A673 (cell line): ENCODE data around the gene NAT9. TPM values are rescaled to one million over a fixed set of nuclear protein-coding genes. Genes with fewer than 3 reads are reported as not detected.

Experiments
- BruUV-seq: library from RNA; stranded (reverse); fragments of 400-500 nt; replicated peaks from 2 replicates; lab custom pipeline; 2021; lab: Mats Ljungman, UMichigan
- CTCF ChIA-PET: fragments of 300-600 bp; sonication (Branson Sonifier 250); formaldehyde crosslinking; loops from one replicate; lab custom pipeline; 2022; ENCODE audit warnings: antibody characterized with exemption; lab: Charles Lee
- POLR2A ChIA-PET: fragments of 300-600 bp; sonication (Branson Sonifier 250); formaldehyde crosslinking; loops from one replicate; lab custom pipeline; 2022; ENCODE audit warnings: antibody characterized with exemption; ENCODE audit not compliant: low non-redundant PET; lab: Charles Lee
- DNase-seq: peaks from one replicate; pipeline ENCODE4 v3.0.0-alpha.2; 2015; ENCODE audit warnings: low spot score
- H3K27ac ChIP-seq: fragments of 200-600 bp; sonication (generic); 2 replicates; pipeline ENCODE4 v1.5.1; 2016; ENCODE audit warnings: mixed run types, low read depth, mild to moderate bottlenecking, mixed read lengths, antibody characterized with exemption, low read length; ENCODE audit not compliant: poor library complexity, severe bottlenecking
- H3K27me3 ChIP-seq: fragments of 200-600 bp; sonication (generic); replicated peaks from 2 replicates; pipeline ENCODE4 v1.6.1; 2017; ENCODE audit warnings: mixed run types, low read depth, mild to moderate bottlenecking, mixed read lengths, antibody characterized with exemption, low read length; ENCODE audit not compliant: insufficient read depth, poor library complexity
- H3K36me3 ChIP-seq: fragments of 200-600 bp; sonication (generic); 2 replicates; pipeline ENCODE4 v1.6.1; 2016; ENCODE audit warnings: mixed run types, mild to moderate bottlenecking, mixed read lengths, antibody characterized with exemption, low read length; ENCODE audit not compliant: insufficient read depth, poor library complexity, severe bottlenecking
- H3K4me1 ChIP-seq: fragments of 200-600 bp; sonication (generic); 2 replicates; pipeline ENCODE4 v1.6.1; 2017; ENCODE audit warnings: mixed run types, mild to moderate bottlenecking, mixed read lengths, antibody characterized with exemption, low read length; ENCODE audit not compliant: insufficient read depth, poor library complexity, severe bottlenecking
- H3K4me3 ChIP-seq: fragments of 200-600 bp; sonication (generic); 2 replicates; pipeline ENCODE4 v1.5.1; 2016; ENCODE audit warnings: low read depth, mixed run types, mild to moderate bottlenecking, mixed read lengths, low read length; ENCODE audit not compliant: poor library complexity, severe bottlenecking
- H3K9me3 ChIP-seq: fragments of 200-600 bp; sonication (generic); 2 replicates; pipeline ENCODE4 v1.6.1; 2016; ENCODE audit warnings: mixed run types, low read depth, mild to moderate bottlenecking, mixed read lengths, antibody characterized with exemption, low read length; ENCODE audit not compliant: poor library complexity, severe bottlenecking
- EZH2 ChIP-seq: fragments of 200-600 bp; sonication (generic); IDR thresholded peaks from 2 replicates; pipeline ENCODE4 v1.6.1; 2017; ENCODE audit warnings: borderline replicate concordance, low read depth, mild to moderate bottlenecking, mixed read lengths, antibody characterized with exemption, low read length; ENCODE audit not compliant: poor library complexity, severe bottlenecking
- intact Hi-C: fragments of 100-400 bp; cut with micrococcal nuclease; formaldehyde crosslinking; loops from one replicate; pipeline ENCODE4 v1.10.0; 2022; ENCODE audit not compliant: unreplicated experiment
- total RNA-seq: library from RNA; stranded (reverse); gene quantifications from 2 replicates; pipeline ENCODE4 v1.2.3, GENCODE V29; 2021
- TF ChIP-seq, protein P1 (sequence below): fragments of 300-800, 200-600 bp; sonication (generic); conservative IDR thresholded peaks from 2 replicates; pipeline ENCODE4 v1.5.1; 2017; ENCODE audit warnings: low read depth, mild to moderate bottlenecking, antibody characterized with exemption, low read length, moderate library complexity, mixed read lengths

Gene NAT9
- total RNA-seq, 1 experiment from 2014 or later: 60.6 TPM

DNA sequence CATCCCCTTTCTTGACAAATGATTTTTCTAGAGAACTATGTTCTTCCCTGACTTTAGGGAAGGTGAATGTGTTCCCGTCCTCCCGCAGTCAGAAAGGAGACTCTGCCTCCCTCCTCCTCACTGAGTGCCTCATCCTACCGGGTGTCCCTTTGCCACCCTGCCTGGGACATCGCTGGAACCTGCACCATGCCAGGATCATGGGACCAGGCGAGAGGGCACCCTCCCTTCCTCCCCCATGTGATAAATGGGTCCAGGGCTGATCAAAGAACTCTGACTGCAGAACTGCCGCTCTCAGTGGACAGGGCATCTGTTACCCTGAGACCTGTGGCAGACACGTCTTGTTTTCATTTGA lies 7.4 kb downstream of the NAT9 start:
- TF ChIP-seq EZH2: no peak
- TF ChIP-seq, protein P1, sequence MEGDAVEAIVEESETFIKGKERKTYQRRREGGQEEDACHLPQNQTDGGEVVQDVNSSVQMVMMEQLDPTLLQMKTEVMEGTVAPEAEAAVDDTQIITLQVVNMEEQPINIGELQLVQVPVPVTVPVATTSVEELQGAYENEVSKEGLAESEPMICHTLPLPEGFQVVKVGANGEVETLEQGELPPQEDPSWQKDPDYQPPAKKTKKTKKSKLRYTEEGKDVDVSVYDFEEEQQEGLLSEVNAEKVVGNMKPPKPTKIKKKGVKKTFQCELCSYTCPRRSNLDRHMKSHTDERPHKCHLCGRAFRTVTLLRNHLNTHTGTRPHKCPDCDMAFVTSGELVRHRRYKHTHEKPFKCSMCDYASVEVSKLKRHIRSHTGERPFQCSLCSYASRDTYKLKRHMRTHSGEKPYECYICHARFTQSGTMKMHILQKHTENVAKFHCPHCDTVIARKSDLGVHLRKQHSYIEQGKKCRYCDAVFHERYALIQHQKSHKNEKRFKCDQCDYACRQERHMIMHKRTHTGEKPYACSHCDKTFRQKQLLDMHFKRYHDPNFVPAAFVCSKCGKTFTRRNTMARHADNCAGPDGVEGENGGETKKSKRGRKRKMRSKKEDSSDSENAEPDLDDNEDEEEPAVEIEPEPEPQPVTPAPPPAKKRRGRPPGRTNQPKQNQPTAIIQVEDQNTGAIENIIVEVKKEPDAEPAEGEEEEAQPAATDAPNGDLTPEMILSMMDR: no peak
- H3K27ac ChIP-seq: no peak overlapping the region
- TSS peak; percentile 62 for BruUV-seq
- DNase-seq: no peak
- intact Hi-C loops: no loop called here
- no peak overlapping the region for H3K4me3 ChIP-seq
- H3K36me3 ChIP-seq: peaks cover 40% of the 10 kb centered on the region
- POLR2A ChIA-PET: no interaction called here
- CTCF ChIA-PET: no interaction called here
- no peaks in the 10 kb centered on the region for H3K4me1 ChIP-seq
- H3K27me3 ChIP-seq: no peaks in the 10 kb centered on the region
- H3K9me3 ChIP-seq: no peaks in the 10 kb centered on the region

DNA sequence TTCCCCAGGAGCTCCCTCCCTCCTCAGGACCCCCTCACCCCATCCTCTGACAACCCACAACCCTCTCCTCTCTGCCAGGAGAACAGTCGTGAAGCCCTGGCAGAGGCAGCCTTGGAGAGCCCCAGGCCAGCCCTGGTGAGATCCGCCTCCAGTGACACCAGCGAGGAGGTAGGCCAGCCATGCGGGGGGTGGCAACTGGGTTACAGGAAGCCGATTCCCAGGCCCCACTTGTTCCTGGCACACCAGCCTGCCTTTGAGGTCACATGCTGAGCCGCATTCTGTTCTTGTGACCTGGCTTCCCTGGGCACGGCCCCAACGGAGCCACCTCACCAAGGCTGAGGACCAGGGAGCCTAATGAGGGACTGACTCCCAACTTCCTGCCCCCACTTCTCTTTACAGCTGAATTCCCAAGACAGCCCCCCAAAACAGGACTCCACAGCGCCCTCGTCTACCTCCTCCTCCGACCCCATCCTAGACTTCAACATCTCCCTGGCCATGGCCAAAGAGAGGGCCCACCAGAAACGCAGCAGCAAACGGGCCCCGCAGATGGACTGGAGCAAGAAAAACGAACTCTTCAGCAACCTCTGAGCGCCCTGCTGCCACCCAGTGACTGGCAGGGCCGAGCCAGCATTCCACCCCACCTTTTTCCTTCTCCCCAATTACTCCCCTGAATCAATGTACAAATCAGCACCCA lies 7.9 kb downstream of the NAT9 start:
- Histone ChIP-seq H3K4me1 (no peaks in the 10 kb centered on the region), H3K27me3 (no peaks in the 10 kb centered on the region), H3K27ac (no peak overlapping the region), H3K36me3 (peaks cover 37% of the 10 kb centered on the region), H3K9me3 (no peaks in the 10 kb centered on the region), H3K4me3 (no peak overlapping the region)
- no peak for TF ChIP-seq EZH2
- TF ChIP-seq, protein P1: no peak
- no TSS peak for BruUV-seq
- no peak for DNase-seq
- POLR2A ChIA-PET: no interaction called here
- intact Hi-C loops: no loop called here
- CTCF ChIA-PET: interaction anchor here (0.6 kb wide), 1 partner anchor 89 kb away, joined by 4 read pairs; no protein-coding TSS in a partner anchor

DNA sequence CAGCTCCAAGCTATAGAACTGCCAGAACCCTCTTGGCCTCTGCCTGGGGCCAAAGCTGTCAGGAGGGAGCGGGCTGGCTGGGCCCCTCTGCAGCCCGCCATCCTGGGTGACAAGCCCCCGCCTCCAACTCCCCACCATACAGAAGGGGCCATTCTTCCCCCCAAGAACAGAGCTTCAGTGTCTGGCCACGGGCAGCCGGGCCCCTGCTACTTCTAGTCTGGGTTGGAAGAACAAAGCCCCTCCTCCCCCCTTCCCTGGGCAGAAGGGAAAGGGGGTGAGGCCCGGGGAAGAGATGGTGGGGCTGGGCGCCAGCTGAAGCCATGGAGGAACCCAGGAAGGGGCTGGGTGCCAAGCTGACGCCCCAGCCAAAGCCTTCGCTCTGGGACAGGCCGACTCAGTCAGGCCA lies 9.0 kb downstream of the NAT9 start:
- peak overlapping the region; percentile 37 for H3K27ac ChIP-seq
- no peak overlapping the region for H3K4me3 ChIP-seq
- intact Hi-C loops: no loop called here
- ChIA-PET POLR2A (no interaction called here), CTCF (no interaction called here)
- H3K27me3 ChIP-seq: no peaks in the 10 kb centered on the region
- peaks cover 26% of the 10 kb centered on the region for H3K36me3 ChIP-seq
- TF ChIP-seq, protein P1: no peak
- no peak for TF ChIP-seq EZH2
- no peaks in the 10 kb centered on the region for H3K9me3 ChIP-seq
- H3K4me1 ChIP-seq: no peaks in the 10 kb centered on the region
- no TSS peak for BruUV-seq
- no peak for DNase-seq
